HG02571 (cell line): ENCODE measurements around the gene ZNF354C.

Experiments used
- ATAC-seq: cut with Tn5 transposase; IDR thresholded peaks from one replicate; pipeline ENCODE4 v1.9.1; 2021; ENCODE audit warnings: mild to moderate bottlenecking, moderate library complexity; ENCODE audit not compliant: unreplicated experiment

The ZNF354C gene

DNA sequence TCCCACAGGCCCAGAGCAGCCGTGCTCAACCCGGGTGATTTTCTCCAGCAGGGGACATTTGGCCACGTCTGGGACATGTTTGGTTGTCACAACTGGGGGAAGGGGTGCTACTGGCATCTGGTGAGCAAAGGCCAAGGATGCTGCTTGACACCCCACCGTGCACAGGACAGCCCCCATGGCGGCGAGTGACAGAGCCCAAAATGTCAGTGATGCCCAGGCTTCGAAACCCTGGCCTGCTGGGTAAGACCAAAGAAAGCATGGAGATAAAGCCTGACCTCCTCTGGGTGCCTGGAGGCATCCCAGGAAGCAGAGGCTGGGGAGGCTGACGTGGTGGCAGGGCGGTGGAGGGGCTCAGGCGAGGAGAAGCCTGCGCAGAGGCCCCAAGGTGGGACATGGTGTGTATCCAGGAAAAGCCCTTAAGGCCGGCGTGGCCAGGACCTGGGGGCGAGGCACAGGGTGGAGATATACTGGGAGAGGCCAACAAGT is 66.4 kb downstream of the ZNF354C start:
- ATAC-seq, result no peak

DNA sequence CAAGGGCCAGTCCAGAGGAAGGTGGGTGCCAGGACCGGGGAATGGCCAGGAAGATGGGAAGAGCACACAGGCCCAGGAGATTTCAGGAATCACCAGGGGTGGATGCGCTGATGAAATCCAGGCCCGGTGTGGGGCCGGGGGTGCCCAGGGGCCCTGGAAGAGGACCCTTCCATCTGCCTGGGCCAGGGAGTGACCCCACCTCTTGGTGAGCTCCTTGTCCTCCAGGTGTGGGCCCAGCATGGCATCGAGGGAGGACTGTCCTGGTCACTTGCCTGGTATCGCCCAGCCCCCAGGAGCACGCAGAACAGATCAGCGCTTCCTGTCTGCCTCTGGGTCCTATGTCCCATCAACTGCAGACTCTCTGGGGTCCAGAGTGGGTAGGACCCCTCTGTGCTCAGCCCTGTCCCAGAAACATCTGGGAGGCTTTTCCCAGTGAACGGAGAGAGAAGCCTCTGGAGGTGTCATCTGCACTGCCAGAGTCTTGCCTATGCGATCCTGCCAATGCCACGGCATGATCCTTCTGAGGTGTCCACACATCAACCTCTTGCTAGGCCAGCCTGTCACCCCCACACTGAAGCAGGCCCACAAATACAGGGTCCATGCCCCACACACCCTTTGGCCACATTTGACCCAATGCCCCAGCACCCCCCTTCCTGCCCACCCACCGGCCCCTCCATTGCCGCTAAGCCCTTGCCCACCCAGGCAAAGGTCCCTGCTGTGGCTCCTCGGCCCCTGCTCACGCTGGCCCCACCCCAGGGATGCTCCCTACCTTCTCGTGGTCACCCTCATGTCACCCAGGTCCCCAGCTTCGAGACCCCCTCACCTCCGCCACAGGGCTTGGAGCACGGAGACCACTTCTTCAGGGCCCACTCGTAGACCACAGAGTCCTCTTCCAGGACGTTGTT is 67.2 kb downstream of the ZNF354C start:
- ATAC-seq, result no peak

DNA sequence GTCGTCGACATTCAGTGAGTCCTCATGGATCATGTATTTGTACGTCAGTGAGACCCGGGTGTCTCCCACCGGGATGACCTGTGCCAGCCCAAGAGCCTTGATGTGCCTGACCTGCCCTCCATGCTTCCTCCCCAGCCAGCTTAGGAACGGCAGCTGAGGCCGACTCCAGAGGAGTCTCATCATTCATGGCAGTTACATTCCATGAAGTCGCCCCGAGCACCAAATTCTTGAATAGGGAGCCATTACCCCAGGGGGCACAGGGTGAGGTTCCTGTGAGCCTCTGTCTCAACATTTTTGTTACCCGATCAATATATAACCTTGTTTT is 67.8 kb downstream of the ZNF354C start:
- no peak for ATAC-seq

DNA sequence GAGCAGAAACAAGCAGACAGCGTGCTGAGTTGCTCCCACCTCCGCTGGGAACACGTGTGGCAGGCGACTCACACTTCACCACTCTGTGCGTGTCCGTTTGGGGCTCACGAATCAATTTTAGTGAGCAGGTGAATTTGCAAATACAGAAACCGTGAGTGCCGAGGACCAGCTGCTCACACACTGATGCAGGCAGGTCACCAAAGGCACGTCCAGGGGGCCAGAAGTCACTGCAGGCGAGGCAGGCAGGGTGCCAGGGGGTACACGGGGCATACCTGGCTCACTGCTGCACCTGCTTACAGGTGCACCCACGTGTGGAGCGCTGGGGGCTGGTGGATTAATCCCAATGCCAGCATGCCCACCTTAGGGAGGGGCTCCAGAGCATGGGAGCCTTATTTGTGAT is 68.8 kb downstream of the ZNF354C start:
- ATAC-seq, result no peak

DNA sequence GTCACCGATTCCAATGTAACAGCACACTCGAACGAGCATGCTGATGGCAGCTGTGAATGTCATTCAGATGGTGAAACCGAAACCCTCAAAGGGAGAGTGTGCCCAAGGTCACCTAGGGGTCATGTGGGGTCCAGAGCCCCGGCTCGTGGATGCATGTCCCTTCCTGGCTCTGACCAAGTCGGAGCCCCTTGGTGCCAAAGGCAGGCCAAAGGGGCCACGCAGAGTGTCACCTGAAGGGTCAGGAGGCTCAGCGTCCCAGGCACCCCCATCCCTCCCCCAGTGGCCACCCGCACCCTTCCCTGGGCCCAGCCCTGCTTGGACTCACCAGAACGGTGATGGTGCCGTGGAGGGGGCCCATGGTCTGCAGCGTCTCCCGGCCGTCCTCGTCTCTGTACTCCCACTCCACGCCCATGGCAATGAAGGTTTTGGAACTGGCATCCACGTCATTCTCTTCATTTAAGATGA is 69.5 kb downstream of the ZNF354C start:
- ATAC-seq, result no peak

DNA sequence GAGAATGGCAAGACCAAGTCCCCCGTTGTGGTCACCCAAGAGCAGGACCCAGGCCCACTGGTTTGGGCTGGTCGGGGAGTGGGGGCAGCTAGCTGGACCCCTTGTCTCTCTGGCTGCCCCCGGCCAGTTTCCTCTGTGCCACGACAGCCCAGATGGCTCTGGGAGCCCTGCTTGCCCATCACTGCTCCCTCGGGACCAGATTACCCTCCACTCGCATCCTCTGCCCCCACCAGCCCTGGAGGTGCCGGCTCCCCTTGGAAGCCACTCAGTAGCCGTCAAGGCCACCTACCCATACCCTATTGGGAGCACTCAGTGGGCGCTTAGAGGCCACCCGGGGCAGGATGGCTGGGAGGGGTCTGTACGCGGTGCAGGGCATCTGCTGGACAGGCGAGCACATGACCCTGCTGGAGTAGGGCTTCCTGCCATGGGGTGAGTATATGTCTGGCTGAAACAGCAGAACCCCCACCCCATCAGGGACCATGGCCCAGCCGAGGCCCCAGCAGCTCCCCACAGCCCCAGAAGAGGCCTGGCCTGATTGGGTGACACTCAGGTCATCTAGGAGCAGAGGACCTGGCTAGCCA is 70.0 kb downstream of the ZNF354C start:
- no peak for ATAC-seq

DNA sequence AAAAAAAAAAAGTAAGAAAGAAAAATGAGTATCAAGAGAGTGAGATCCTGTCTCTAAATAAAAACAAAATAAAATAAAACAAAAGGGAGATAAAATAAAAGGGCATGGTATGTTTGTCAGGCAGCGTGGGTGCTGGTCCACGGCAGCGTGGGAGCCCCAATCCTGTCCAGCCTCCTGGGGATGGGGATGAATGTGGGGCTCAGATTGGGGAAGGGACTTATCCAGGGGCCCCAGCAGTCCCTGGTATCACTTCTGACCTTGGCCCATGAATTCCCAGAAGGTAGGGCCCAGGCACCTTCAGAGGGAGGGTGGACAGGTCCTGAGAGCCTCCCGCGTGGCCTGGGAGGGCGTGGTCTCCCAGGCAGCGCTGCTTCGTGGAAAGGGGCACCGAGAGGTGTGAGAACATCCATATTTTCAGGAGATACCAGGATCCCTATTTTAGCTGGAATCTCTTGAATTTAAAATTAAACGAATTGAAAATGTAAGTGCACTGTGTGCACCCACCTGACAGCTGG is 71.2 kb downstream of the ZNF354C start:
- ATAC-seq, result no peak

DNA sequence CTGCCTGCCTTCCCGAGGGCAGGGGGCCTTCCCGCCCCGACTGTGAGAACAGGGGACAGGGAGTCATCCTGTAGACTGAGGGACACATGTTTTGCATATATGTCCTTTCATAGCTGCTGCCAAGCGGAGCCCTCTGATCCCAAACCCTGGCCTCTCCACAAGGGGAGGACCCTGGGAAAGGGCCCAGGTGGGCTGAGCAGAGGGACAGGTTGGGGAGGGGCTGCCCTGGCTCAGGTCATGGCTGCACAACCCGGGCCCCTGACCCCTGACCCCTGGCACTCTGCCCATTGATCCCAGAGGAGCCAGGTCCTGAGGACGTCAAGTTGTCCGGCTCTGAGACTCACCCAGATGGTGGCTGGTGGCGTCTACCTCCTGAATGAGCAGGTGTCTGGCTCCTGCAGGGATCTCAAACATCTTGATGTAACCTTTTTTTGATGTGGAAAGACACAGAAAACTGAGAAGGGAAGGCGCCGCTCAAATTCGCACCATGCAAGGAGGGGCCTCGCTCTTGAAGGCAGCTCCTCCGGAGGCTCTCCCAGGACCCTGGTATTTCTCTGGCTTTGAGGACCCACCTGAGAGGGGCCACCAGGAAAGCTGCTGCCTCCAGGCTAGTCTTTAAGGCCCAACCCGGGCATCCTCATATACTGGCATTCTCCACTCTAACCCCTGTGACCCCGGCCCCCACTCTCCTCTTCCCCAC is 71.9 kb downstream of the ZNF354C start:
- ATAC-seq, result no peak

DNA sequence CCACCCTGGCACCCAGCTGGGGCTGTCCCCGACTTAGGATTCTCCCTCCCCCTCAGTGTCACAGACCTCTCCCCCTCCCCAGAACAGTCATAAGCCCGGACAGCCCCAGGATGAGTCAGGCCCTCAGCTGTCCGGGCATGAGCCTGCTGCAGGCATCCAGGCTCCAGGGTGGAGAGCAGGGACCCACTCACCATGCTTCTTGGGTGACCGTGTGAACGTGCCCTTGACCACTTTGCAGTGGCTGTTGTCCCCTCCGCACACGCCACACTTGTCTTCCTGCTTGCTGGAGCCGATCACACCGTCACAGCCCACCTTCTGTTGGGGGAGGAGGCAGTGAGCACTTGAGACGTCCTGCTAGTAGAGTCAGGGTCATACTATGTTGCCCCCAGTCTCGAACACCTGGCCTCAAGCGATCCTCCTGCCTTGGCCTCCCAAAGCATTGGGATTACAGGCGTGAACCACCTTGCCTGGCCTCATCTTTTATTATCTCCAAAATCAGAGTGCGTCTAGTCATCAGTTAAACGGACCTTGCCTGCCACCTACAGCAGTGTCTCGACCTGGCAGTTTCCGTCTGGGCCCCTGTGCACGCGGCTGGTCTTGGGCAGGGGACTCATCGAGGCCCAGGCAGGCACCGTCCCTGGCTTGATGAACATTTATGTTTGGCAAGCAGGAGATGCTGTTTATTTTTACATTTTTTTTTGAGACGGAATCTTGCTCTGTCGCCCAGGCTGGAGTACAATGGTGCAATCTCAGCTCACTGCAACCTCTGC is 72.6 kb downstream of the ZNF354C start:
- ATAC-seq, result no peak
